Measurements from ENCODE around the gene TRIM15. TPM values are rescaled to one million over a fixed set of nuclear protein-coding genes. Genes with fewer than 3 reads are reported as not detected.

Gene TRIM15
- total RNA-seq, 1 experiment from 2014 or later, result not detected

DNA sequence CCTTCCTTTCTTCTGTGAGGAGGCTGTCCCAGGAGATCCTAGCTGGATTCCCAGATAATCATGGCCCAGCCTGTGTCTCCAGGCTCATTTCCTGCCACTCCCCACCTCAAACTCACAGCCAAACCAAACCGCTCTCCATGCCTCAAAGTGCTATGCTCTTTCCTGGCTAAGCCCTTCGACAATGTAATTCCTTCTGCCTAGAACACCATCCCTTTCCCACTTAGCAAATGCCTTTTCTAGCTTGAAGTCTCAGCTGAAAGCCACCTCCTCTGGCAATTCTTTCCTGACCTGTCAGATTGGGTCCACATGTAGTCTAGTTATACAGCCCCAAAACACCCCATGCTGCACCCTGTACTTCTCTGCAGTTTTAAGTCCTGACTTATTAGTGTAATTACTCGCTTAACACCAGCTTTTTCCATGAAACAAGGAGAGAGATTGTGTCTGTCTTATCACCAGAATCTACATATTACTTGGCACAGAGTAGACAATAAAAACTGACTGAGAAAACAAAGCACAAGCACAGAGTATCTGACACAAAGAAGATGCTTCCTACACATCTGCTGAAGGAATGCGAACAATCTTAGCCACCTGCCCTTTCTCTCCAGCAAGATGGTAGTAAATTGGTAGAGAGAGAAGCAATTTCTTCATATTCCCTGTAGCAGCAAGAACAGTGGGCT is 44.4 kb downstream of the TRIM15 start:
- POLR2A ChIA-PET (ENCODE audit: unreplicated experiment), result no interaction called here
- Histone ChIP-seq H3K27ac (ENCODE audit: low read length) (no peak overlapping the region), H3K36me3 (ENCODE audit: low read depth, low read length) (peaks cover 5% of the 10 kb centered on the region; the same call in 1 of the 2 replicates), H3K9me3 (ENCODE audit: low read length) (no peaks in the 10 kb centered on the region), H2AFZ (ENCODE audit: low read length) (no peak overlapping the region), H3K4me3 (ENCODE audit: low read length) (no peak overlapping the region), H4K20me1 (ENCODE audit: low read length) (peaks cover 42% of the 10 kb centered on the region), H3K4me1 (ENCODE audit: insufficient read depth, low read length) (peaks cover 34% of the 10 kb centered on the region), H3K9me2 (replicated peaks; ENCODE audit: low read length) (no peaks in the 10 kb centered on the region), H3K79me2 (ENCODE audit: low read length) (peaks cover 89% of the 10 kb centered on the region), H3F3A (ENCODE audit: low read length, unreplicated experiment) (no peaks in the 10 kb centered on the region), H3K9ac (ENCODE audit: low read length) (no peak overlapping the region), H3K27me3 (ENCODE audit: low read length) (no peaks in the 10 kb centered on the region), H3K4me2 (ENCODE audit: low read length) (peak overlapping the region; percentile 20; the same call in 1 of the 2 replicates)
- intact Hi-C loops (cut with micrococcal nuclease), result no loop called here
- DNase-seq, result no peak
- no TSS peak for BruUV-seq (replicated peaks)
- TF ChIP-seq, protein P1, sequence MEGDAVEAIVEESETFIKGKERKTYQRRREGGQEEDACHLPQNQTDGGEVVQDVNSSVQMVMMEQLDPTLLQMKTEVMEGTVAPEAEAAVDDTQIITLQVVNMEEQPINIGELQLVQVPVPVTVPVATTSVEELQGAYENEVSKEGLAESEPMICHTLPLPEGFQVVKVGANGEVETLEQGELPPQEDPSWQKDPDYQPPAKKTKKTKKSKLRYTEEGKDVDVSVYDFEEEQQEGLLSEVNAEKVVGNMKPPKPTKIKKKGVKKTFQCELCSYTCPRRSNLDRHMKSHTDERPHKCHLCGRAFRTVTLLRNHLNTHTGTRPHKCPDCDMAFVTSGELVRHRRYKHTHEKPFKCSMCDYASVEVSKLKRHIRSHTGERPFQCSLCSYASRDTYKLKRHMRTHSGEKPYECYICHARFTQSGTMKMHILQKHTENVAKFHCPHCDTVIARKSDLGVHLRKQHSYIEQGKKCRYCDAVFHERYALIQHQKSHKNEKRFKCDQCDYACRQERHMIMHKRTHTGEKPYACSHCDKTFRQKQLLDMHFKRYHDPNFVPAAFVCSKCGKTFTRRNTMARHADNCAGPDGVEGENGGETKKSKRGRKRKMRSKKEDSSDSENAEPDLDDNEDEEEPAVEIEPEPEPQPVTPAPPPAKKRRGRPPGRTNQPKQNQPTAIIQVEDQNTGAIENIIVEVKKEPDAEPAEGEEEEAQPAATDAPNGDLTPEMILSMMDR (conservative IDR thresholded peaks at IDR 0.05; ENCODE audit: low read depth, low read length), result no peak
- TF ChIP-seq EZH2phosphoT487 (IDR thresholded peaks at IDR 0.05; ENCODE audit: borderline replicate concordance, low read length), result no peak
- TF ChIP-seq EZH2 (IDR thresholded peaks at IDR 0.05; ENCODE audit: low read length, unreplicated experiment), result no peak
- ATAC-seq, result peak; percentile 58
- CTCF ChIA-PET, result no interaction called here

DNA sequence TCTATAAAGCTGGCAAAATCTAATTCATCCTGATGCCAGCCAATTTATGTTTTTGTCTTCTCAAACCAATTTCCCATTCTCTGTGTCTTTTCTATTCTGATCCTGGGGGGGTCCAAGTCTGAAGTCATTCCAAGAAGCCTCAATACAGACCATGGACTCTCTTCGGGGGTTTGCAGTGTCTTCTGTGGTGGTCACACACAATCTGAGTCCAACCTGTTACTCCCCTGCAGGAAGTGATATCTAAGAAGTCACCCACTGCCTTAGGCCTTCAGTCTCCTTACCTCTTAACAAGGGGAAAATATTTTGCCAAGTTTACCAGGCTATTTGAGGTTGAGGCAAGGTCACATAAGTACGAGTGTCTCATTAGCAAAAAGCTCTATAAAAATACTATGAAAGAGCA is 48.0 kb downstream of the TRIM15 start:
- Histone ChIP-seq H3F3A (ENCODE audit: low read length, unreplicated experiment) (no peaks in the 10 kb centered on the region), H3K4me1 (ENCODE audit: insufficient read depth, low read length) (peaks cover 38% of the 10 kb centered on the region), H3K9ac (ENCODE audit: low read length) (no peak overlapping the region), H3K9me3 (ENCODE audit: low read length) (no peaks in the 10 kb centered on the region), H3K9me2 (replicated peaks; ENCODE audit: low read length) (no peaks in the 10 kb centered on the region), H3K4me2 (ENCODE audit: low read length) (peak overlapping the region; percentile 91), H3K36me3 (ENCODE audit: low read depth, low read length) (peaks cover 4% of the 10 kb centered on the region; the same call in 1 of the 2 replicates), H3K27ac (ENCODE audit: low read length) (no peak overlapping the region), H3K4me3 (ENCODE audit: low read length) (peak overlapping the region; percentile 84), H3K27me3 (ENCODE audit: low read length) (no peaks in the 10 kb centered on the region), H2AFZ (ENCODE audit: low read length) (no peak overlapping the region), H4K20me1 (ENCODE audit: low read length) (peaks cover 42% of the 10 kb centered on the region), H3K79me2 (ENCODE audit: low read length) (peaks cover 64% of the 10 kb centered on the region)
- ATAC-seq (no peak), DNase-seq (no peak)
- BruUV-seq (replicated peaks), result no TSS peak
- intact Hi-C loops (cut with micrococcal nuclease), result no loop called here
- TF ChIP-seq, protein P1 (conservative IDR thresholded peaks at IDR 0.05; ENCODE audit: low read depth, low read length), result no peak
- no peak for TF ChIP-seq EZH2 (IDR thresholded peaks at IDR 0.05; ENCODE audit: low read length, unreplicated experiment)
- TF ChIP-seq EZH2phosphoT487 (IDR thresholded peaks at IDR 0.05; ENCODE audit: borderline replicate concordance, low read length), result no peak
- CTCF ChIA-PET, result interaction anchor here (0.6 kb wide), 2 partner anchors 9 to 457 kb away, joined by 3 to 10 read pairs; no protein-coding TSS in a partner anchor
- POLR2A ChIA-PET (ENCODE audit: unreplicated experiment), result no interaction called here

DNA sequence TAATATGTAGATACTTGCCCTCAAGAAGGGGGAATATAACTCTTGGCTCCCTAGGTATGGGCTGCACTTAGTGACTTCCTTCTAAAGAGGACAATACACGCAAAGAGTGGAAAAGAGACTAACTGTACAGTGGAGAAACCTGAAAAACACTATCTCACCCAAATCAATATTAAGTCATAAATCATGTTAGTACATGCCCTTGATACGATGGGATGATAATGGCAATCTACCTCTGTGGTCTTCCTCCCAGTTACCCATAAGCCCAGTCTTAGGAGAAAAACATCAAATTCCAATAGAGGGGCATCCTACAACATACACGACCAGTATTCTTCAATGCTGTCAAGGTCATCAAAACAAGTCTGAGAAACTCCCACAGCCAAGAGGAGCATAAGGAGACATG is 48.6 kb downstream of the TRIM15 start:
- Histone ChIP-seq H3K4me3 (ENCODE audit: low read length) (peak overlapping the region; percentile 84), H3K36me3 (ENCODE audit: low read depth, low read length) (peaks cover 4% of the 10 kb centered on the region; the same call in 1 of the 2 replicates), H3K79me2 (ENCODE audit: low read length) (peaks cover 58% of the 10 kb centered on the region), H3F3A (ENCODE audit: low read length, unreplicated experiment) (no peaks in the 10 kb centered on the region), H3K4me1 (ENCODE audit: insufficient read depth, low read length) (peaks cover 37% of the 10 kb centered on the region), H3K9me3 (ENCODE audit: low read length) (no peaks in the 10 kb centered on the region), H2AFZ (ENCODE audit: low read length) (no peak overlapping the region), H3K9ac (ENCODE audit: low read length) (peak overlapping the region; percentile 90), H3K27me3 (ENCODE audit: low read length) (no peaks in the 10 kb centered on the region), H4K20me1 (ENCODE audit: low read length) (peaks cover 39% of the 10 kb centered on the region), H3K4me2 (ENCODE audit: low read length) (peak overlapping the region; percentile 91), H3K27ac (ENCODE audit: low read length) (no peak overlapping the region), H3K9me2 (replicated peaks; ENCODE audit: low read length) (no peaks in the 10 kb centered on the region)
- no TSS peak for BruUV-seq (replicated peaks)
- ChIA-PET POLR2A (ENCODE audit: unreplicated experiment) (no interaction called here), CTCF (interaction anchor here (0.6 kb wide), 1 partner anchor 458 kb away, joined by 3 read pairs; no protein-coding TSS in a partner anchor)
- DNase-seq (no peak), ATAC-seq (no peak)
- intact Hi-C loops (cut with micrococcal nuclease), result no loop called here
- TF ChIP-seq, protein P1 (conservative IDR thresholded peaks at IDR 0.05; ENCODE audit: low read depth, low read length), result no peak
- TF ChIP-seq EZH2 (IDR thresholded peaks at IDR 0.05; ENCODE audit: low read length, unreplicated experiment), result no peak
- no peak for TF ChIP-seq EZH2phosphoT487 (IDR thresholded peaks at IDR 0.05; ENCODE audit: borderline replicate concordance, low read length)

Measured in PC-3 (cell line).